Erythroblast (primary cell): ENCODE data around the gene CFAP157.

Experiments
- GATA1 ChIP-seq: IDR thresholded peaks from 2 replicates; pipeline ENCODE4 v1.6.1; 2011; ENCODE audit warnings: low read depth, mild to moderate bottlenecking, control low read depth, low read length, moderate library complexity
- POLR2A ChIP-seq: IDR thresholded peaks from 2 replicates; pipeline ENCODE4 v1.6.1; 2011; ENCODE audit warnings: mild to moderate bottlenecking, low read length

DNA sequence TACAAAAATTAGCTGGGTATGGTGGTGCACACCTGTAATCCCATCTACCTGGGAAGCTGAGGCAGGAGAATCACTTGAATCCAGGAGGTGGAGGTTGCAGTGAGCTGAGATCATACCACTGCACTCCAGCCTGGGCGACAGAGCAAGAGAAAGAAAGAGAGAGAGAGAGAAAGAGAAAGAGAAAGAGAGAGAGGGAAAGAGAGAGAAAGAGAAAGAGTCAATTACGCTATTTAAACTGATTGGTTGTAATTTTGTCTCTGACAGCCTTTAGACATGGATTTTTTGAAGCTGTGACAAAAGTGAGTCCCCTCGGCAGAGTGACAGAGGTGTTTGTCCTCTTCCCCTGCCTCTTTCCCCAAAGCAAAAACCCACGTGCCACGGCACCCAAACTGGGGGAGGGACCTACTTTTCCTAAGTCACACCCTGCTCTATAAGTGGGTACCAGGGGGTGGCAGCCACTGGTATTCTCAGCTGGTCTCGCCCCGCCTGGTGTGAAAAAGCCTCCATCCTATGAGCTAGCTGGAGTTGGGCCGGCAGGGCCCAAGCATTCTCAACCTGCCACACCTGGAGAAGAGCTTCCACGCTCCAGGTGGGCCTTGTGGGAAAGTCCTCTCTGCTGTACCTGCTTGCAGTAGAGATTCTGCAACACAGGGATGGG is 3.4 kb upstream of the CFAP157 start:
- no peak for TF ChIP-seq POLR2A
- no peak for TF ChIP-seq GATA1
